Measurements from ENCODE around the gene KRTAP3-2.
A peak's percentile ranks its signal among the peaks of the same experiment; 100 is the strongest.

Gene KRTAP3-2

DNA sequence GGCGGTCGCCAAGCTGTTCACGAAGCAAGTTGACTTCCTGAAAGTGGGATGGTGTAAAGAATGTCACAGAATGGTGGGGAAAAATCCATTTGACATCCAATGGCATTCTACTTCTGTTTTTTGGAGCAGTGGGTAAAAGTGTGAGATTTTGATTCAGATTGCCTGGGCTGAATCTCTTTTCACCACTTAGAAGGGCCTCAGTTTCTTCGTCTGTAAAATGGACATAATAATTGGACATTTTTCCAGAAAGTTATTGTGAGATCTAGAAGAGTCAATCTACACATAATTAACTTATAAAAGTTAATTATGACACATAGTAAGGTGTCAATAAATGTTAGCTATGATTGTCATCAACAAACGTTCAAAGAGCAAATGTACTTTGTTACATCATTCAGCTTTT lies 18.6 kb downstream of the KRTAP3-2 start:
- ATAC-seq, result no peak

DNA sequence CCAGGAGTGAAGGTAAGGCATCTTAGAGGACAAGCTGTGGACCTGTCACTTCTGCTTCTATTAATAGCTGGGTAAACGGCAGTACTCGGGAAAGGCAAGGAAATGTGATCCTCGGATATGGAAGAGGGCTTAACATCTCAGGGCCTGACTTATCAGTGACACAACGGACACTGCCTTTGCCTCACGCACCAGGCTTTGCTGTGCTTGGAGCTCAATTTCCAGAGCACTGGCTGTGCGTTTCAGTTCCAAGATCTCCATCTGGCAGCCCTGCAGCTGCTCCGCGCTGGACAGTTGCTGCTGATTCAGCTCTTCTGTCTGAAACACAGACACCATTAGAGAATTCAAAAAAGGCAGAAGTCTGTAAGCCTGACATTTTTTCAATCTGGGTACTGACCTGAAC lies 19.1 kb downstream of the KRTAP3-2 start:
- TF ChIP-seq ZNF8 (CRISPR knock-in tag; IDR thresholded peaks at IDR 0.05) (no peak), ZFP3 (CRISPR knock-in tag; IDR thresholded peaks at IDR 0.05) (no peak), POU6F1 (CRISPR knock-in tag; IDR thresholded peaks at IDR 0.05; ENCODE audit: borderline replicate concordance, low read depth) (no peak), ZFP30 (CRISPR knock-in tag; IDR thresholded peaks at IDR 0.05) (no peak), CSDC2 (CRISPR knock-in tag; IDR thresholded peaks at IDR 0.05) (no peak), ESRRG (CRISPR knock-in tag; IDR thresholded peaks at IDR 0.05) (no peak), ISL1 (CRISPR knock-in tag; IDR thresholded peaks at IDR 0.05) (no peak), ARNTL (CRISPR knock-in tag; IDR thresholded peaks at IDR 0.05; ENCODE audit: borderline replicate concordance, low read depth) (no peak), CSRNP3 (CRISPR knock-in tag; IDR thresholded peaks at IDR 0.05) (no peak), TCF4 (CRISPR knock-in tag; IDR thresholded peaks at IDR 0.05; ENCODE audit: borderline replicate concordance) (no peak)
- TF ChIP-seq, protein P1, sequence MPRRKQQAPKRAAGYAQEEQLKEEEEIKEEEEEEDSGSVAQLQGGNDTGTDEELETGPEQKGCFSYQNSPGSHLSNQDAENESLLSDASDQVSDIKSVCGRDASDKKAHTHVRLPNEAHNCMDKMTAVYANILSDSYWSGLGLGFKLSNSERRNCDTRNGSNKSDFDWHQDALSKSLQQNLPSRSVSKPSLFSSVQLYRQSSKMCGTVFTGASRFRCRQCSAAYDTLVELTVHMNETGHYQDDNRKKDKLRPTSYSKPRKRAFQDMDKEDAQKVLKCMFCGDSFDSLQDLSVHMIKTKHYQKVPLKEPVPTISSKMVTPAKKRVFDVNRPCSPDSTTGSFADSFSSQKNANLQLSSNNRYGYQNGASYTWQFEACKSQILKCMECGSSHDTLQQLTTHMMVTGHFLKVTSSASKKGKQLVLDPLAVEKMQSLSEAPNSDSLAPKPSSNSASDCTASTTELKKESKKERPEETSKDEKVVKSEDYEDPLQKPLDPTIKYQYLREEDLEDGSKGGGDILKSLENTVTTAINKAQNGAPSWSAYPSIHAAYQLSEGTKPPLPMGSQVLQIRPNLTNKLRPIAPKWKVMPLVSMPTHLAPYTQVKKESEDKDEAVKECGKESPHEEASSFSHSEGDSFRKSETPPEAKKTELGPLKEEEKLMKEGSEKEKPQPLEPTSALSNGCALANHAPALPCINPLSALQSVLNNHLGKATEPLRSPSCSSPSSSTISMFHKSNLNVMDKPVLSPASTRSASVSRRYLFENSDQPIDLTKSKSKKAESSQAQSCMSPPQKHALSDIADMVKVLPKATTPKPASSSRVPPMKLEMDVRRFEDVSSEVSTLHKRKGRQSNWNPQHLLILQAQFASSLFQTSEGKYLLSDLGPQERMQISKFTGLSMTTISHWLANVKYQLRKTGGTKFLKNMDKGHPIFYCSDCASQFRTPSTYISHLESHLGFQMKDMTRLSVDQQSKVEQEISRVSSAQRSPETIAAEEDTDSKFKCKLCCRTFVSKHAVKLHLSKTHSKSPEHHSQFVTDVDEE (CRISPR knock-in tag; IDR thresholded peaks at IDR 0.05), result no peak
- peak; percentile 21 for ATAC-seq

More for the DNA sequence above, 18.6 kb downstream of the KRTAP3-2 start:
- TF ChIP-seq ZNF8 (CRISPR knock-in tag; IDR thresholded peaks at IDR 0.05) (no peak), OSR1 (CRISPR knock-in tag; IDR thresholded peaks at IDR 0.05) (no peak), ISL1 (CRISPR knock-in tag; IDR thresholded peaks at IDR 0.05) (no peak), CSDC2 (CRISPR knock-in tag; IDR thresholded peaks at IDR 0.05) (no peak), ZFP3 (CRISPR knock-in tag; IDR thresholded peaks at IDR 0.05) (no peak), PPARA (CRISPR knock-in tag; IDR thresholded peaks at IDR 0.05; ENCODE audit: borderline replicate concordance) (no peak), BACH2 (CRISPR knock-in tag; IDR thresholded peaks at IDR 0.05; ENCODE audit: borderline replicate concordance) (no peak), POU6F1 (CRISPR knock-in tag; IDR thresholded peaks at IDR 0.05; ENCODE audit: borderline replicate concordance, low read depth) (no peak), RARB (CRISPR knock-in tag; IDR thresholded peaks at IDR 0.05) (no peak), GLIS3 (CRISPR knock-in tag; IDR thresholded peaks at IDR 0.05) (no peak), CREB5 (CRISPR knock-in tag; IDR thresholded peaks at IDR 0.05; ENCODE audit: low read depth) (no peak), ZC3H10 (CRISPR knock-in tag; IDR thresholded peaks at IDR 0.05) (no peak)
- TF ChIP-seq, protein P1 (CRISPR knock-in tag; IDR thresholded peaks at IDR 0.05), result no peak
